Gastroesophageal sphincter (tissue), 4 donors: ENCODE results near the gene CTNNA2. TPM values are rescaled to one million over a fixed set of nuclear protein-coding genes. Genes with fewer than 3 reads are reported as not detected.

Experiments
- ATAC-seq: fragments of 150-250 bp; one replicate; pipeline ENCODE4 v1.9.1; 2016; ENCODE audit warnings: mild to moderate bottlenecking, moderate library complexity
- H3K27ac ChIP-seq, 4 donors: fragments of 200-600 bp; sonication (generic) in 3 of 4; 1 replicate in 3 of 4; 2 replicates in 1 of 4; pipeline ENCODE4 v1.5.1; 2016 to 2019
- H3K27me3 ChIP-seq: fragments of 200-600 bp; sonication (generic); one replicate; pipeline ENCODE4 v1.5.1; 2019
- H3K36me3 ChIP-seq, 2 donors: fragments of 200-600 bp; sonication (generic); one replicate each; pipeline ENCODE4 v1.5.1; 2019; ENCODE audit warnings: control low read depth in 1 of 2
- H3K4me1 ChIP-seq, 3 donors: fragments of 200-600 bp; sonication (generic); 1 replicate in 2 of 3; 2 replicates in 1 of 3; pipeline ENCODE4 v1.5.1; 2016 to 2019; ENCODE audit warnings: control low read depth in 2 of 3
- H3K4me3 ChIP-seq, 2 donors: fragments of 200-600 bp; sonication (generic); one replicate each; pipeline ENCODE4 v1.5.1; 2019; ENCODE audit warnings: mild to moderate bottlenecking in 1 of 2, moderate library complexity in 1 of 2
- H3K9me3 ChIP-seq, 3 donors: fragments of 200-600 bp; sonication (generic); one replicate each; pipeline ENCODE4 v1.5.1; 2017 to 2019; ENCODE audit warnings: control low read depth in 2 of 3
- CTCF ChIP-seq, 4 experiments: fragments of 200-600 bp in 2 of 4; fragments of 450-650 bp in 2 of 4; sonication (generic) in 1 of 4; IDR thresholded peaks; one replicate each; pipeline ENCODE4 v1.5.1; 2017 to 2019; ENCODE audit warnings: antibody characterized with exemption in 4 of 4, mild to moderate bottlenecking in 2 of 4, moderate library complexity in 2 of 4
- EP300 ChIP-seq: sonication (generic); formaldehyde crosslinking; IDR thresholded peaks from one replicate; pipeline ENCODE4 v1.6.1; 2017; ENCODE audit warnings: antibody characterized with exemption, mild to moderate bottlenecking
- POLR2A ChIP-seq, 2 donors: fragments of 450-650 bp; IDR thresholded peaks; one replicate each; pipeline ENCODE4 v1.6.1; 2017; ENCODE audit warnings: antibody characterized with exemption in 2 of 2, mild to moderate bottlenecking in 2 of 2, moderate library complexity in 1 of 2
- POLR2AphosphoS5 ChIP-seq: sonication (generic); formaldehyde crosslinking; IDR thresholded peaks from one replicate; pipeline ENCODE4 v1.6.1; 2017; ENCODE audit warnings: antibody characterized with exemption
- WGBS, 2 donors: methylation state at CpG; one replicate each; pipeline ENCODE4 v1.1.5; 2018; ENCODE audit warnings: low coverage in 1 of 2; 5-methylcytosine and 5-hydroxymethylcytosine counted together
- total RNA-seq, 4 donors: library from RNA; depleted of rRNA; stranded (reverse); fragments of >200 nt; gene quantifications; one replicate each; pipeline ENCODE4 v1.1.0, GENCODE V29; 2016

Gene CTNNA2
- total RNA-seq, 4 donors from 2014 or later = 0.15 to 4.2 (median 0.68) TPM

- ATAC-seq = no peak
- Histone ChIP-seq H3K4me3 (no peak overlapping the region), H3K36me3 (no peaks in the 10 kb centered on the region), H3K4me1 (no peaks in the 10 kb centered on the region), H3K9me3 (no peaks in the 10 kb centered on the region), H3K27me3 (no peaks in the 10 kb centered on the region), H3K27ac (no peak overlapping the region)
- 47 to 66% methylated on average over 9 of the region's 9 CpGs for WGBS, 2 donors
- TF ChIP-seq POLR2A (IDR thresholded peaks at IDR 0.05) (no peak), EP300 (no peak), CTCF (IDR thresholded peaks at IDR 0.05) (no peak), POLR2AphosphoS5 (no peak)
Observed at GRCh38 chr2:79611448-79612016, 98.7 kb downstream of the CTNNA2 start.

GRCh38 chr2:79612999-79613398 is 100.1 kb downstream of the CTNNA2 start:
- Histone ChIP-seq H3K27ac (no peak overlapping the region), H3K4me1 (no peaks in the 10 kb centered on the region), H3K36me3 (no peaks in the 10 kb centered on the region), H3K4me3 (no peak overlapping the region), H3K9me3 (no peaks in the 10 kb centered on the region), H3K27me3 (no peaks in the 10 kb centered on the region)
- no peak for TF ChIP-seq EP300
- no peak for TF ChIP-seq POLR2AphosphoS5
- TF ChIP-seq POLR2A (IDR thresholded peaks at IDR 0.05) = no peak
- WGBS, 2 donors = 53 to 56% methylated on average over 6 of the region's 6 CpGs
- ATAC-seq = no peak

GRCh38 chr2:79619442-79619841 is 106.6 kb downstream of the CTNNA2 start:
- TF ChIP-seq CTCF (IDR thresholded peaks at IDR 0.05) (no peak), EP300 (no peak), POLR2A (IDR thresholded peaks at IDR 0.05) (no peak), POLR2AphosphoS5 (no peak)
- peaks cover 3% of the 10 kb centered on the region for H3K27me3 ChIP-seq
- H3K4me1 ChIP-seq = no peaks in the 10 kb centered on the region
- no peak overlapping the region for H3K27ac ChIP-seq
- H3K9me3 ChIP-seq = no peaks in the 10 kb centered on the region
- WGBS, 2 donors = 22 to 38% methylated on average over 5 of the region's 5 CpGs
- H3K36me3 ChIP-seq = no peaks in the 10 kb centered on the region
- no peak for ATAC-seq
- no peak overlapping the region for H3K4me3 ChIP-seq

- no peak for ATAC-seq
- H3K4me3 ChIP-seq = no peak overlapping the region
- H3K27ac ChIP-seq = no peak overlapping the region
- TF ChIP-seq POLR2AphosphoS5 (no peak), CTCF (IDR thresholded peaks at IDR 0.05) (no peak), POLR2A (IDR thresholded peaks at IDR 0.05) (no peak), EP300 (no peak)
- H3K27me3 ChIP-seq = peaks cover 3% of the 10 kb centered on the region
- 70 to 88% methylated on average over 2 of the region's 2 CpGs for WGBS, 2 donors
- H3K9me3 ChIP-seq = no peaks in the 10 kb centered on the region
- H3K36me3 ChIP-seq = no peaks in the 10 kb centered on the region
- no peaks in the 10 kb centered on the region for H3K4me1 ChIP-seq
Observed at GRCh38 chr2:79619976-79620375, 107.1 kb downstream of the CTNNA2 start.

GRCh38 chr2:79620679-79621078 is 107.8 kb downstream of the CTNNA2 start:
- no peaks in the 10 kb centered on the region for H3K36me3 ChIP-seq
- peaks cover 3% of the 10 kb centered on the region for H3K27me3 ChIP-seq
- no peak for ATAC-seq
- no peak overlapping the region for H3K4me3 ChIP-seq
- H3K4me1 ChIP-seq = no peaks in the 10 kb centered on the region
- no peak overlapping the region for H3K27ac ChIP-seq
- H3K9me3 ChIP-seq = no peaks in the 10 kb centered on the region
- TF ChIP-seq POLR2A (IDR thresholded peaks at IDR 0.05) (no peak), EP300 (no peak), POLR2AphosphoS5 (no peak), CTCF (IDR thresholded peaks at IDR 0.05) (no peak)
- 76 to 83% methylated on average over 2 of the region's 2 CpGs for WGBS, 2 donors
